HepG2 (cell line): ENCODE measurements around the gene OSER1. TPM values are rescaled to one million over a fixed set of nuclear protein-coding genes. Genes with fewer than 3 reads are reported as not detected.

Source experiments
- CENPBD1 ChIP-seq: sonication (generic); formaldehyde crosslinking; IDR thresholded peaks from 2 replicates; pipeline ENCODE4 v1.8.0; 2022; ENCODE audit warnings: missing genetic modification reagents, low read depth, mild to moderate bottlenecking, borderline replicate concordance
- HNF1B ChIP-seq: sonication (generic); formaldehyde crosslinking; IDR thresholded peaks from 2 replicates; pipeline ENCODE4 v1.5.1; 2020; ENCODE audit warnings: mild to moderate bottlenecking, moderate library complexity, missing genetic modification reagents
- HOXD1 ChIP-seq: sonication (generic); formaldehyde crosslinking; IDR thresholded peaks from 2 replicates; pipeline ENCODE4 v1.5.0; 2020; ENCODE audit warnings: missing genetic modification reagents
- MXD4 ChIP-seq: IDR thresholded peaks from 2 replicates; pipeline ENCODE4 v1.6.1; 2016; ENCODE audit warnings: mild to moderate bottlenecking, missing biosample characterization, missing genetic modification reagents
- PLSCR1 ChIP-seq: sonication (generic); formaldehyde crosslinking; IDR thresholded peaks from 2 replicates; pipeline ENCODE4 v1.5.0; 2020; ENCODE audit warnings: missing genetic modification reagents, mild to moderate bottlenecking, borderline replicate concordance
- PTBP1 ChIP-seq: fragments of 200-400 bp; formaldehyde crosslinking; IDR thresholded peaks from 2 replicates; pipeline ENCODE4 v1.6.1; 2018; ENCODE audit warnings: low read length, low read depth; ENCODE audit not compliant: poor library complexity, severe bottlenecking
- SOX6 ChIP-seq, 2 experiments: fragments of 450-650 bp in 1 of 2; sonication (generic) in 1 of 2; formaldehyde crosslinking in 1 of 2; IDR thresholded peaks; 2 replicates each; pipeline versions ENCODE4 v1.4.0 to v1.6.1; 2017 to 2020; ENCODE audit warnings: antibody characterized with exemption in 1 of 2, mild to moderate bottlenecking in 1 of 2, missing genetic modification reagents in 1 of 2
- ZNF205 ChIP-seq: IDR thresholded peaks from 2 replicates; pipeline ENCODE4 v1.6.1; 2018; ENCODE audit warnings: missing biosample characterization, missing genetic modification reagents
- ZNF557 ChIP-seq: sonication (generic); formaldehyde crosslinking; IDR thresholded peaks from 2 replicates; pipeline ENCODE4 v1.4.0; 2020; ENCODE audit warnings: missing genetic modification reagents
- ZNF83 ChIP-seq: sonication (generic); formaldehyde crosslinking; IDR thresholded peaks from 2 replicates; pipeline ENCODE4 v1.4.0; 2020; ENCODE audit warnings: missing genetic modification reagents, mild to moderate bottlenecking, borderline replicate concordance
- polyA plus RNA-seq, 8 experiments: library from polyadenylated mRNA; depleted of rRNA in 3 of 8; stranded (reverse) in 7 of 8; unstranded in 1 of 8; fragments of >200 nt; fragmentation: Illumina TruSeq in 4 of 8; extraction: Trizol in 4 of 8; gene quantifications; 2 replicates each; pipeline versions ENCODE4 v1.2.1 to v1.2.3, GENCODE V29; 2011 to 2016; ENCODE audit warnings: low read depth in 4 of 8, missing spikeins in 1 of 8, mixed read lengths in 1 of 8; ENCODE audit not compliant: insufficient read depth in 1 of 8
- total RNA-seq, 5 experiments: library from RNA; depleted of rRNA; stranded (reverse); fragments of >200 nt; fragmentation: Illumina TruSeq; extraction: Trizol; gene quantifications; 2 replicates each; pipeline ENCODE4 v1.2.3, GENCODE V29; 2016; ENCODE audit warnings: low read depth in 1 of 5

Gene OSER1
- total and polyA plus RNA-seq, 2 of the 13 experiments (the other 11 are each of a cell fraction or from before 2014, with no cell fraction given) = 71.2 to 71.5 TPM

GRCh38 chr20:44247586-44248409 lies 37.2 kb upstream of the OSER1 start (continued):
- peak; percentile 98 for TF ChIP-seq HOXD1 (CRISPR knock-in tag)
- TF ChIP-seq HNF1B = peak; percentile 56; the same call in 1 of the 2 replicates
- TF ChIP-seq ZNF83 (CRISPR knock-in tag) = peak; percentile 99; the same call in 1 of the 2 replicates
- TF ChIP-seq MXD4 (CRISPR knock-in tag) = peak; percentile 95
- no peak for TF ChIP-seq PTBP1
- peak; percentile 99 for TF ChIP-seq ZNF557
- TF ChIP-seq ZNF205 (CRISPR knock-in tag) = peak; percentile 95
- TF ChIP-seq CENPBD1 (CRISPR knock-in tag) = no peak
- peak; percentile 88; the same call in 1 of the 2 replicates for TF ChIP-seq PLSCR1 (CRISPR knock-in tag)
- no peak for TF ChIP-seq SOX6 (IDR thresholded peaks at IDR 0.05)
- peak; percentile 66 for TF ChIP-seq SOX6 (CRISPR knock-in tag; IDR thresholded peaks at IDR 0.05)
